ENCODE results near the gene ARHGAP15. TPM values are rescaled to one million over a fixed set of nuclear protein-coding genes. Genes with fewer than 3 reads are reported as not detected.

ARHGAP15 gene
- total RNA-seq, 2 experiments from 2014 or later: 72.1 to 98.4 TPM

DNA sequence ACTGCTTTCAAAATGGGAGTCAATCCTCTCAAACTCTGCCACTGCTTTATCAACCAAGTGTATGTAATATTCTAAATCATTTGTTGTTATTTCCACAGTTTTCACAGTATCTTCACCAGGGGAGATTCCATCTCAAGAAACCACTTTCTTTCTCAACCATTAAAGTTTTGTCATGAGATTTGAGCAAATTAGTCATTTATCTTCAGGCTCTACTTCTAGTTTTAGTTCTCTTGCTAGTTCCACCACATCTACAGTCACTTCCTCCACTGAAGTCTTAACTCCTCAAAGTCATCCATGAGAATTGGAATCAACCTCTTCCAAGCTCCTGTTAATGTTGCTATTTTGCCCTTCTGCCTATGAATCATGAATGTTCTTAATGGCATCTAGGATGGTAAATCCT lies 545.8 kb downstream of the ARHGAP15 start:
- H3K9me2 ChIP-seq (ENCODE audit: insufficient read depth, low read length): no peaks in the 10 kb centered on the region
- no peak overlapping the region for H3K4me2 ChIP-seq (ENCODE audit: low read length)
- no TSS peak for BruUV-seq (replicated peaks)
- no peaks in the 10 kb centered on the region for H3K9me3 ChIP-seq (ENCODE audit: low read length)
- H2AFZ ChIP-seq (ENCODE audit: low read length): no peak overlapping the region
- ChIA-PET CTCF (ENCODE audit: unreplicated experiment) (no interaction called here), POLR2A (interaction anchor here (1.1 kb wide), 1 partner anchor 23 kb away, joined by 3 read pairs; no protein-coding TSS in a partner anchor)
- no peaks in the 10 kb centered on the region for H3K4me1 ChIP-seq (ENCODE audit: insufficient read depth, low read length, poor library complexity, severe bottlenecking)
- no peaks in the 10 kb centered on the region for H3K36me3 ChIP-seq (ENCODE audit: insufficient read depth, low read length)
- DNase-seq (ENCODE audit: low spot score): no peak
- TF ChIP-seq, protein P1, sequence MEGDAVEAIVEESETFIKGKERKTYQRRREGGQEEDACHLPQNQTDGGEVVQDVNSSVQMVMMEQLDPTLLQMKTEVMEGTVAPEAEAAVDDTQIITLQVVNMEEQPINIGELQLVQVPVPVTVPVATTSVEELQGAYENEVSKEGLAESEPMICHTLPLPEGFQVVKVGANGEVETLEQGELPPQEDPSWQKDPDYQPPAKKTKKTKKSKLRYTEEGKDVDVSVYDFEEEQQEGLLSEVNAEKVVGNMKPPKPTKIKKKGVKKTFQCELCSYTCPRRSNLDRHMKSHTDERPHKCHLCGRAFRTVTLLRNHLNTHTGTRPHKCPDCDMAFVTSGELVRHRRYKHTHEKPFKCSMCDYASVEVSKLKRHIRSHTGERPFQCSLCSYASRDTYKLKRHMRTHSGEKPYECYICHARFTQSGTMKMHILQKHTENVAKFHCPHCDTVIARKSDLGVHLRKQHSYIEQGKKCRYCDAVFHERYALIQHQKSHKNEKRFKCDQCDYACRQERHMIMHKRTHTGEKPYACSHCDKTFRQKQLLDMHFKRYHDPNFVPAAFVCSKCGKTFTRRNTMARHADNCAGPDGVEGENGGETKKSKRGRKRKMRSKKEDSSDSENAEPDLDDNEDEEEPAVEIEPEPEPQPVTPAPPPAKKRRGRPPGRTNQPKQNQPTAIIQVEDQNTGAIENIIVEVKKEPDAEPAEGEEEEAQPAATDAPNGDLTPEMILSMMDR (conservative IDR thresholded peaks at IDR 0.05; ENCODE audit: low read length): no peak
- no peak for TF ChIP-seq EZH2phosphoT487 (IDR thresholded peaks at IDR 0.05; ENCODE audit: borderline replicate concordance, low read depth, low read length)
- no peak overlapping the region for H3K27ac ChIP-seq (ENCODE audit: low read depth, low read length, poor library complexity, severe bottlenecking)
- H4K20me1 ChIP-seq (ENCODE audit: insufficient read depth, low read length): no peaks in the 10 kb centered on the region
- intact Hi-C loops (cut with micrococcal nuclease; ENCODE audit: unreplicated experiment): no loop called here
- H3K79me2 ChIP-seq (ENCODE audit: insufficient read depth, low read depth, low read length): no peaks in the 10 kb centered on the region
- H3K4me3 ChIP-seq (ENCODE audit: low read depth, low read length, poor library complexity, severe bottlenecking): no peak overlapping the region

DNA sequence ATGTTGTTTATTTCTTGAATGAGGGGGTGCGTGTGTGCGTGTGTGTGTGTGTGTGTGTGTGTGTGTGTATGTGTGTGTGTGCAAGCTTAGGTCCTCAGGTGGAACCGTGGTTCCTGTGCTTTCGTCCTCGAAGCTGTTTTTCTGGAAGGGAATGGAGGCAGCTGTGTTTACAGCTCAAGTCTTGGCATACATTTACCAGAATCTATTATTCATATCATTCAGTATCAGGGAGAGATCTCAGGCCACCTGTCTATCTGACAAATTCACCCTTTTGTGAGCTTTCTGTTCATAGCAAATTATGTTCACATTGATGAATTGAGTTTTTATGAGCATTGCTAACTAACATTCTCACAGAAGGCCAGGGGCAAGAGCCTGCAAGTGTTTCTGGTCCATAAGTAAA lies 550.4 kb downstream of the ARHGAP15 start:
- ChIA-PET POLR2A (interaction anchor here (0.6 to 1.2 kb wide), 7 partner anchors 9 to 1226 kb away, joined by 3 to 5 read pairs (median 5); no protein-coding TSS in a partner anchor), CTCF (ENCODE audit: unreplicated experiment) (no interaction called here)
- Histone ChIP-seq H4K20me1 (ENCODE audit: insufficient read depth, low read length) (no peaks in the 10 kb centered on the region), H3K9me2 (ENCODE audit: insufficient read depth, low read length) (no peaks in the 10 kb centered on the region), H3K9me3 (ENCODE audit: low read length) (no peaks in the 10 kb centered on the region), H3K79me2 (ENCODE audit: insufficient read depth, low read depth, low read length) (no peaks in the 10 kb centered on the region), H3K4me2 (ENCODE audit: low read length) (no peak overlapping the region), H3K27ac (ENCODE audit: low read depth, low read length, poor library complexity, severe bottlenecking) (no peak overlapping the region), H3K36me3 (ENCODE audit: insufficient read depth, low read length) (no peaks in the 10 kb centered on the region), H3K4me3 (ENCODE audit: low read depth, low read length, poor library complexity, severe bottlenecking) (no peak overlapping the region), H2AFZ (ENCODE audit: low read length) (no peak overlapping the region), H3K4me1 (ENCODE audit: insufficient read depth, low read length, poor library complexity, severe bottlenecking) (no peaks in the 10 kb centered on the region)
- DNase-seq (ENCODE audit: low spot score): no peak
- no peak for TF ChIP-seq EZH2phosphoT487 (IDR thresholded peaks at IDR 0.05; ENCODE audit: borderline replicate concordance, low read depth, low read length)
- TF ChIP-seq, protein P1 (conservative IDR thresholded peaks at IDR 0.05; ENCODE audit: low read length): no peak
- BruUV-seq (replicated peaks): no TSS peak
- intact Hi-C loops (cut with micrococcal nuclease; ENCODE audit: unreplicated experiment): no loop called here

DNA sequence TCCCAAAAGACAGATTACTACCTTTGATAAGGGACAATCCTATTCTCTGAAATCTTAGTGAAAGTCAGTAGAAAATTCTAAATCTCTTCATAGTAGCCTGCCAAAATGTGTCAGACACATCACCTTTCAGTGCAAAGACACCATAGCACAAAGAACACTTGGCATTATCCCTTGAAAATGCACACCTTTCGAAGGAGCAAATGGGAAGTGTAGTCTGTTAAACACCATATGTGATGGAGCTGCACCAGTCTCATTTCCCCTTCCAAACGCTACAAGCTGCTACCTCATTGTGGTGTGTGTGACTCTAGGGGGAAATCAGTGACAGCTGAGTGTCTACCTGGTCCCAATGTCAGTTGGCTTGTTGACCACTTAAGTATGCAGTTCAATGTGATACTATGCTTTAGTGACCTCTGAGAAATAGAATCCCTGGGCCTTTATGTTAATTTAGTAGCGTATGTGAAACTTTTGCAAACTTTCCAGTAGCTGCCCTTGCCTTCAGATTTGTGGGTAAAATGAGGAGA lies 551.7 kb downstream of the ARHGAP15 start:
- ChIA-PET POLR2A (interaction anchor here (0.5 kb wide), 1 partner anchor 73 kb away, joined by 3 read pairs; no protein-coding TSS in a partner anchor), CTCF (ENCODE audit: unreplicated experiment) (no interaction called here)
- no peak overlapping the region for H2AFZ ChIP-seq (ENCODE audit: low read length)
- H3K9me2 ChIP-seq (ENCODE audit: insufficient read depth, low read length): no peaks in the 10 kb centered on the region
- BruUV-seq (replicated peaks): no TSS peak
- H3K4me1 ChIP-seq (ENCODE audit: insufficient read depth, low read length, poor library complexity, severe bottlenecking): no peaks in the 10 kb centered on the region
- no peak overlapping the region for H3K4me3 ChIP-seq (ENCODE audit: low read depth, low read length, poor library complexity, severe bottlenecking)
- intact Hi-C loops (cut with micrococcal nuclease; ENCODE audit: unreplicated experiment): no loop called here
- H3K36me3 ChIP-seq (ENCODE audit: insufficient read depth, low read length): no peaks in the 10 kb centered on the region
- H3K9me3 ChIP-seq (ENCODE audit: low read length): no peaks in the 10 kb centered on the region
- H3K4me2 ChIP-seq (ENCODE audit: low read length): no peak overlapping the region
- DNase-seq (ENCODE audit: low spot score): no peak
- H3K79me2 ChIP-seq (ENCODE audit: insufficient read depth, low read depth, low read length): no peaks in the 10 kb centered on the region
- no peak overlapping the region for H3K27ac ChIP-seq (ENCODE audit: low read depth, low read length, poor library complexity, severe bottlenecking)
- TF ChIP-seq, protein P1 (conservative IDR thresholded peaks at IDR 0.05; ENCODE audit: low read length): no peak
- H4K20me1 ChIP-seq (ENCODE audit: insufficient read depth, low read length): no peaks in the 10 kb centered on the region

Measured in OCI-LY7 (cell line).